GM12878 (cell line): ENCODE results near the gene DPH7. TPM values are rescaled to one million over a fixed set of nuclear protein-coding genes. Genes with fewer than 3 reads are reported as not detected.

ENCODE experiments used
- ATAC-seq: fragments of 200-7000 bp; cut with Tn5 transposase; 3 replicates; pipeline ENCODE4 v1.9.1; 2020; ENCODE audit warnings: mild to moderate bottlenecking, moderate library complexity
- BruUV-seq: library from RNA; stranded (reverse); fragments of 400-500 nt; replicated peaks from 2 replicates; lab custom pipeline; 2021; lab: Mats Ljungman, UMichigan
- CTCF ChIA-PET: fragments of 300-600 bp; sonication (Branson Sonifier 250); formaldehyde crosslinking; extraction: SDS; loops from one replicate; lab custom pipeline; 2021; ENCODE audit warnings: inconsistent platforms; lab: Yijun Ruan, JAX
- POLR2A ChIA-PET: fragments of 350-600 bp; formaldehyde crosslinking; extraction: SDS; loops from one replicate; lab custom pipeline; 2021; ENCODE audit warnings: inconsistent platforms; lab: Charles Lee
- RAD21 ChIA-PET: fragments of 300-600 bp; sonication (Branson Sonifier 250); formaldehyde crosslinking; loops from one replicate; lab custom pipeline; 2023; ENCODE audit warnings: antibody characterized with exemption; ENCODE audit not compliant: unreplicated experiment; lab: Charles Lee
- SMC1A ChIA-PET: fragments of 300-600 bp; sonication (Branson Sonifier 250); formaldehyde crosslinking; loops from one replicate; lab custom pipeline; 2023; ENCODE audit not compliant: unreplicated experiment, uncharacterized antibody; lab: Charles Lee
- DNase-seq: peaks from one replicate; pipeline ENCODE4 v3.0.0-alpha.2; 2011; ENCODE audit warnings: low read depth, low spot score
- FAIRE-seq: peaks from 3 replicates; lab custom pipeline; 2011; peaks lifted over from hg19 to GRCh38; lab: Jason Lieb, UNC
- H2AFZ ChIP-seq: 2 replicates; pipeline ENCODE4 v1.6.0; 2011; ENCODE audit warnings: low read depth, low read length, control low read depth; ENCODE audit not compliant: control insufficient read depth
- H3K27ac ChIP-seq: 2 replicates; pipeline ENCODE4 v1.5.1; 2011; ENCODE audit warnings: control low read depth; ENCODE audit not compliant: control insufficient read depth, insufficient read depth
- H3K27me3 ChIP-seq, 2 experiments: replicated peaks in 1 of 2; 2 replicates each; pipeline versions ENCODE4 v1.6.0 to v1.6.1; 2011; ENCODE audit warnings: low read length in 1 of 2; ENCODE audit not compliant: control insufficient read depth in 2 of 2, insufficient read depth in 2 of 2
- H3K36me3 ChIP-seq, 2 experiments: 2 replicates each; pipeline ENCODE4 v1.5.1; 2011; ENCODE audit warnings: low read length in 1 of 2; ENCODE audit not compliant: control insufficient read depth in 2 of 2, insufficient read depth in 2 of 2
- H3K4me1 ChIP-seq: 2 replicates; pipeline ENCODE4 v1.6.1; 2011; ENCODE audit warnings: mild to moderate bottlenecking, low read length, moderate library complexity, mixed read lengths; ENCODE audit not compliant: control insufficient read depth, insufficient read depth
- H3K4me2 ChIP-seq: 2 replicates; pipeline ENCODE4 v1.6.0; 2011; ENCODE audit warnings: control low read depth; ENCODE audit not compliant: control insufficient read depth, insufficient read depth
- H3K4me3 ChIP-seq: fragments of 200-600 bp; sonication (generic); 2 replicates; pipeline ENCODE4 v1.5.1; 2016
- H3K79me2 ChIP-seq: 2 replicates; pipeline ENCODE4 v1.6.0; 2011; ENCODE audit warnings: low read length; ENCODE audit not compliant: control insufficient read depth, insufficient read depth
- H3K9ac ChIP-seq: 2 replicates; pipeline ENCODE4 v1.8.0; 2011; ENCODE audit warnings: low read length, control low read depth, mixed read lengths; ENCODE audit not compliant: control insufficient read depth, insufficient read depth
- H3K9me3 ChIP-seq: replicated peaks from 3 replicates; pipeline ENCODE4 v1.5.1; 2011; ENCODE audit warnings: mild to moderate bottlenecking, low read length; ENCODE audit not compliant: control insufficient read depth, insufficient read depth
- H4K20me1 ChIP-seq: 2 replicates; pipeline ENCODE4 v1.6.0; 2011; ENCODE audit not compliant: control insufficient read depth, insufficient read depth
- CREB1 ChIP-seq: IDR thresholded peaks from 2 replicates; pipeline ENCODE4 v1.6.1; 2012; ENCODE audit warnings: low read depth, mild to moderate bottlenecking, inconsistent platforms
- NBN ChIP-seq: fragments of 450-650 bp; IDR thresholded peaks from 2 replicates; pipeline ENCODE4 v1.6.1; 2016
- POU2F2 ChIP-seq: IDR thresholded peaks from 3 replicates; pipeline ENCODE4 v1.6.1; 2011; ENCODE audit warnings: low read depth, mild to moderate bottlenecking, low read length, borderline replicate concordance
- RELA ChIP-seq: fragments of 450-650 bp; IDR thresholded peaks from 2 replicates; pipeline ENCODE4 v1.8.0; 2014; ENCODE audit warnings: borderline replicate concordance; ENCODE audit not compliant: partially characterized antibody
- RFX5 ChIP-seq: IDR thresholded peaks from 2 replicates; pipeline ENCODE4 v1.6.1; 2011; ENCODE audit warnings: low read depth, low read length, improper control_type of control experiment
- RUNX3 ChIP-seq: IDR thresholded peaks from 2 replicates; pipeline ENCODE4 v1.6.1; 2012; ENCODE audit warnings: low read length, inconsistent platforms
- SREBF2 ChIP-seq: IDR thresholded peaks from 2 replicates; pipeline ENCODE4 v1.6.1; 2012; ENCODE audit warnings: mild to moderate bottlenecking, low read length
- USF1 ChIP-seq: IDR thresholded peaks from 2 replicates; pipeline ENCODE4 v1.6.1; 2011; ENCODE audit warnings: borderline replicate concordance, low read depth, mild to moderate bottlenecking, moderate library complexity, mixed read lengths, low read length; ENCODE audit not compliant: insufficient read depth; ENCODE audit errors: extremely low read length
- ZNF207 ChIP-seq: fragments of 450-650 bp; IDR thresholded peaks from 2 replicates; pipeline ENCODE4 v1.6.1; 2014; ENCODE audit warnings: antibody characterized with exemption, mild to moderate bottlenecking, borderline replicate concordance
- ZNF24 ChIP-seq: fragments of 450-650 bp; IDR thresholded peaks from 2 replicates; pipeline ENCODE4 v1.6.1; 2017; ENCODE audit warnings: antibody characterized with exemption, mild to moderate bottlenecking
- ZNF384 ChIP-seq: IDR thresholded peaks from 2 replicates; pipeline ENCODE4 v1.6.1; 2012; ENCODE audit warnings: low read depth, mild to moderate bottlenecking, low read length, improper control_type of control experiment, borderline replicate concordance
- WGBS: methylation state at CpG from one replicate; pipeline ENCODE4 v1.1.6; 2016; ENCODE audit warnings: low lambda C conversion rate; ENCODE audit not compliant: insufficient replicate concordance, insufficient coverage; ENCODE audit errors: missing lambda C conversion rate; 5-methylcytosine and 5-hydroxymethylcytosine counted together
- in situ Hi-C: fragments of 300-500 bp; cut with MboI; formaldehyde crosslinking; loops from 9 replicates; pipeline ENCODE4 v1.14.3; 2018; ENCODE audit warnings: mixed read lengths
- intact Hi-C: fragments of 100-400 bp; cut with micrococcal nuclease; formaldehyde crosslinking; loops from one replicate; pipeline ENCODE4 v1.14.2; 2022; ENCODE audit not compliant: unreplicated experiment
- polyA plus RNA-seq, 11 experiments: library from polyadenylated mRNA; depleted of rRNA in 4 of 11; unstranded in 6 of 11; stranded (reverse) in 5 of 11; fragments of >200 nt; fragmentation: Nextera tagmentation in 4 of 11; fragmentation: Illumina TruSeq in 1 of 11; extraction: Ambion mirVana in 4 of 11; extraction: Trizol in 1 of 11; gene quantifications; 1 replicate in 1 of 11; 2 replicates in 10 of 11; pipeline versions ENCODE4 v1.2.1 to v1.2.3, GENCODE V29; 2011 to 2016; ENCODE audit warnings: inconsistent platforms in 2 of 11, missing spikeins in 2 of 11, low read depth in 1 of 11
- total RNA-seq, 4 experiments: library from RNA; depleted of rRNA in 3 of 4; stranded (reverse); fragments of >200 nt in 3 of 4; fragmentation: Illumina TruSeq in 1 of 4; extraction: Trizol in 1 of 4; gene quantifications; 2 replicates each; pipeline versions ENCODE4 v1.2.1 to v1.2.3, GENCODE V29; 2013 to 2021
- TF ChIP-seq, protein P1 (sequence below): IDR thresholded peaks from 2 replicates; pipeline ENCODE4 v1.6.1; 2012; ENCODE audit warnings: low read length, inconsistent platforms
- TF ChIP-seq, protein P2 (sequence below): fragments of 450-650 bp; IDR thresholded peaks from 2 replicates; pipeline ENCODE4 v1.6.1; 2017; ENCODE audit warnings: mild to moderate bottlenecking, low read depth, inconsistent platforms; ENCODE audit not compliant: poor library complexity, severe bottlenecking

Gene DPH7
- total and polyA plus RNA-seq, 10 of the 15 experiments (the other 5 are each of a cell fraction or from before 2014, with no cell fraction given) = 8.7 to 40.0 (median 28.1) TPM

DNA sequence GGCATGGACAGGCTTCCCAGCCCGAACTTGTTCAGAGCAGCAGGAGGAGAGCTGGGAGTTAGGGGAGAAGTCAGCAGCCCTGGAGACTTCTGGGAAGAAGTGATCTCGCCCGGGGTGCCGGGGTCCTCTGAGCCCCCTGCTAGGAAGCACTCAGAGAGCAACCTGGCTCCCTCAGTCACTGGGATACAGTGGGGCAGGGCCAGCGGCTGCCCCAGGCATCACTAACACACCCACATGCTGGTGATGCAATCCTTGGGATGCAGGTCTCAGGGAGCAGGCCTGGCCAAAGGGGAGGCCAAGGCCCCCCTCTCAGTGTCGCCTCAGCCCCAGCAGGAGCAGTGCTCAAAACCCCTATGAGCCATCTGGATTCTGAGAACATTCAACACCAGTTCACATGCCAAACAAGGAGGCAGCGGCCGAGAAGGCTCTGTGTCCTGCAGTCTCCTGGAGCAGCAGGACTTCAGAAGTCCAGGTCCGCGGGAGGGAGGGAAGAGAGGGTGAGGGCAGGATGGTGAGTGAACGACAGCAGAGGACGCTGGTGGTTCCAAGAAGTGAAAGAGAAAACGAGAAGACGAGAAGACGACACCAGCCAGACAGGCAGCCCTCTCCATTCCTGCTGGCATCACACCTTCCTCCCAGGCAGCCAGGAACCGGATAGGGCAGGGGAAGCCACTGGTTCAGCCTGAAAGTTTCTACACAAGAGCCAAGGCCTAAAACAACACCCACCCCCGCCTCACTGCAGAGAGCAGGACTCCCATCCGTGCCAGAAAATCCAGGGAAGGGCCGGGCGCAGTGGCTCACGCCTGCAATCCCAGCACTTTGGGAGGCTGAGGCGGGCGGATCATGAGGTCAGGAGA, 30.8 kb downstream of the DPH7 start:
- Histone ChIP-seq H3K79me2 (peaks cover 11% of the 10 kb centered on the region), H3K9ac (no peak overlapping the region), H3K4me1 (peaks cover 14% of the 10 kb centered on the region), H3K4me2 (no peak overlapping the region), H2AFZ (no peak overlapping the region), H3K36me3 (no peaks in the 10 kb centered on the region), H3K9me3 (no peaks in the 10 kb centered on the region; the same call in 2 of the 3 replicates), H4K20me1 (no peaks in the 10 kb centered on the region), H3K27me3 (no peaks in the 10 kb centered on the region; a peak in 1 of 4 replicates), H3K27ac (no peak overlapping the region), H3K4me3 (no peak overlapping the region)
- ChIA-PET SMC1A (no interaction called here), CTCF (no interaction called here), POLR2A (interaction anchor here (1.1 kb wide), 1 partner anchor 43 kb away, joined by 3 read pairs; no protein-coding TSS in a partner anchor), RAD21 (no interaction called here)
- TF ChIP-seq ZNF24 = no peak
- no peak for TF ChIP-seq RUNX3
- TF ChIP-seq RFX5 = no peak
- no peak for TF ChIP-seq USF1
- TF ChIP-seq RELA = no peak
- no peak for TF ChIP-seq NBN
- TF ChIP-seq, protein P1, sequence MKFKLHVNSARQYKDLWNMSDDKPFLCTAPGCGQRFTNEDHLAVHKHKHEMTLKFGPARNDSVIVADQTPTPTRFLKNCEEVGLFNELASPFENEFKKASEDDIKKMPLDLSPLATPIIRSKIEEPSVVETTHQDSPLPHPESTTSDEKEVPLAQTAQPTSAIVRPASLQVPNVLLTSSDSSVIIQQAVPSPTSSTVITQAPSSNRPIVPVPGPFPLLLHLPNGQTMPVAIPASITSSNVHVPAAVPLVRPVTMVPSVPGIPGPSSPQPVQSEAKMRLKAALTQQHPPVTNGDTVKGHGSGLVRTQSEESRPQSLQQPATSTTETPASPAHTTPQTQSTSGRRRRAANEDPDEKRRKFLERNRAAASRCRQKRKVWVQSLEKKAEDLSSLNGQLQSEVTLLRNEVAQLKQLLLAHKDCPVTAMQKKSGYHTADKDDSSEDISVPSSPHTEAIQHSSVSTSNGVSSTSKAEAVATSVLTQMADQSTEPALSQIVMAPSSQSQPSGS = no peak
- no peak for TF ChIP-seq CREB1
- TF ChIP-seq POU2F2 = no peak
- no peak for TF ChIP-seq ZNF207
- TF ChIP-seq, protein P2, sequence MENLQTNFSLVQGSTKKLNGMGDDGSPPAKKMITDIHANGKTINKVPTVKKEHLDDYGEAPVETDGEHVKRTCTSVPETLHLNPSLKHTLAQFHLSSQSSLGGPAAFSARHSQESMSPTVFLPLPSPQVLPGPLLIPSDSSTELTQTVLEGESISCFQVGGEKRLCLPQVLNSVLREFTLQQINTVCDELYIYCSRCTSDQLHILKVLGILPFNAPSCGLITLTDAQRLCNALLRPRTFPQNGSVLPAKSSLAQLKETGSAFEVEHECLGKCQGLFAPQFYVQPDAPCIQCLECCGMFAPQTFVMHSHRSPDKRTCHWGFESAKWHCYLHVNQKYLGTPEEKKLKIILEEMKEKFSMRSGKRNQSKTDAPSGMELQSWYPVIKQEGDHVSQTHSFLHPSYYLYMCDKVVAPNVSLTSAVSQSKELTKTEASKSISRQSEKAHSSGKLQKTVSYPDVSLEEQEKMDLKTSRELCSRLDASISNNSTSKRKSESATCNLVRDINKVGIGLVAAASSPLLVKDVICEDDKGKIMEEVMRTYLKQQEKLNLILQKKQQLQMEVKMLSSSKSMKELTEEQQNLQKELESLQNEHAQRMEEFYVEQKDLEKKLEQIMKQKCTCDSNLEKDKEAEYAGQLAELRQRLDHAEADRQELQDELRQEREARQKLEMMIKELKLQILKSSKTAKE = no peak
- TF ChIP-seq ZNF384 = no peak
- TF ChIP-seq SREBF2 = no peak
- in situ Hi-C loops = no loop called here
- ATAC-seq (no peak), DNase-seq (no peak), FAIRE-seq (no peak)
- WGBS = 76% methylated on average over 22 of the region's 23 CpGs
- intact Hi-C loops = no loop called here
- no TSS peak for BruUV-seq
